Kasumi-1 (cell line): Measurements from ENCODE around the gene ITFG1.

Experiments
- DNase-seq, 2 experiments: peaks; one replicate each; lab custom pipeline; 2025; lab: John Stamatoyannopoulos, UW

Gene ITFG1

GRCh38 chr16:47460711-47461597 lies at the start of gene ITFG1, which contains the start of gene PHKB:
Gene ITFG1, minus strand, starts transcription at chr16:47461063. Its CDS starts 18 bp downstream, at chr16:47461045.
Gene PHKB, plus strand, starts transcription at chr16:47461331. Its CDS starts 20 bp downstream, at chr16:47461351.
- DNase-seq = peak; percentile 58 to 61

DNA sequence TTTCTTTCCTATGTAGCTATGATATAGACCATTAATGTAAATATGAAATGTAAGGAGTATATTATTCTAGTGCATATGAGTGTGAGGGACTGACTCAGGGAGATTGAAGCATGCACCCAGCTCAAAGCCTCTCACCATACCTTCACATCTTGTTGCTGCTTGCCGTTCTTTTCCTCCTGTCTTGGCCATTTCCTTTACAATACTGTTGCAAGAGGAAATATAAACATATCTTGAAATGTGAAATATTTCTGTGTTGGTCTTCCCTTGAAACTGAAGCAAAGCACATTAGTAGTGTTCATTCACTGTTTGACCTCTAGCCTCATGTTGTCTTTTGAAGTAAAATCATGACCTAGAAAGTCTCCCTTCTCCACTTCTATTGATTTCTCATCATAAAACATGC lies 46.8 kb upstream of the ITFG1 start:
- peak in 1 of 2 experiments; percentile 5 for DNase-seq

DNA sequence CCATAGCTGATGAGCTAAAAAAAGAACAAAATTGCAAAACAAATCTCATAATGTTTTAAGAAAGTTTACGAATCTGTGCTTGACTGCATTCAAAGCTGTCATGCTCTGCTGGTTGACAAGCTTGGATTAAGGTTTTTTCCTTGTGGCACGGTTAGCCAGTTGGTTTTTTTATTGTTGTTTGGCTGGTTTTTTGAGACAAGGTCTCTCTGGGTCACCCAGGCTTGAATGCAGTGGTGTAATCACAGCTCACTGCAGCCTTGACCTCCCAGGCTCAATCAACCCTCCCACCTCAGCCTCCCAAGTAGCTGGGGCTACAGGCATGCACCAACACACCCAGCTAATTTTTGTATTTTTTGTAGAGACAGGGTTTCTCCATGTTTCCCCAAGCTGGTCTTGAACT lies 45.9 kb upstream of the ITFG1 start:
- DNase-seq = no peak

DNA sequence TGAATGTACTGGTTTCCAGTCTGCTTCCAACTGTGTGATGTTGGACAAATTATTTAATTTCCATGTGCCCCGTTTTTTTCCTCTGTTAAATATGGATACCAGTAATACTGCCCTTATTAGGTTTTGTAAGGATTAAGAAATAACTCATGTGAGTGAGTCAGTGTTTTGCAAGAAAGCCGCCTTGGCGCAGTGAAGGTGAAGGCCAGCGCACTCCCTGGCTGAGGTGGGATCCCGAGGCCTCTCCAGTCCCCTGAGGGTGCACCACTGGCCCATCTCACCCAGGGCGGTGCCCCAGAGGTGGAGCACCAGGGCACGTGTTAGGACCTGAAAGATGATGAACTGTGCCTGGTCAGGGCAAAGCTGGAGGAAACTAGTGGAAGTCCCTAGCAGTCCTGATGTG lies 43.7 kb upstream of the ITFG1 start:
- no peak for DNase-seq

DNA sequence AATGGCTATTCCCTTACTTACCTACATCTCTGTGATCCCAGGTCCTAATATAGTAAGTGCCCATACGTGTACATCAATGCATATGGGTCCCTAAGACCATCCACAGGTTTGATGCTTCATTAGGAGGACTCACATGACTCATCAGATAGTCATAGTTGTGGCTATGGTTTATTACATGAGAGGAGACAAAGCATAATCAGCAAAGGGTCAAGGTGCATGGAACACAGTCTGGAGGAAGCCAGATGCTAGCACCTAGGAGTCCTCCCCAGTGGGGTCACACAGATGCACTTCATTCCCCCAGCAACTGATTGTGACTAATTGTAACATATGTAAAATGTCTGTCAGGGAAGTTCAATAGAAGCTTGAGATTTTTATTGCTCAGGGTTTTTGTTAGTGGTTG lies 43.1 kb upstream of the ITFG1 start:
- no peak for DNase-seq

DNA sequence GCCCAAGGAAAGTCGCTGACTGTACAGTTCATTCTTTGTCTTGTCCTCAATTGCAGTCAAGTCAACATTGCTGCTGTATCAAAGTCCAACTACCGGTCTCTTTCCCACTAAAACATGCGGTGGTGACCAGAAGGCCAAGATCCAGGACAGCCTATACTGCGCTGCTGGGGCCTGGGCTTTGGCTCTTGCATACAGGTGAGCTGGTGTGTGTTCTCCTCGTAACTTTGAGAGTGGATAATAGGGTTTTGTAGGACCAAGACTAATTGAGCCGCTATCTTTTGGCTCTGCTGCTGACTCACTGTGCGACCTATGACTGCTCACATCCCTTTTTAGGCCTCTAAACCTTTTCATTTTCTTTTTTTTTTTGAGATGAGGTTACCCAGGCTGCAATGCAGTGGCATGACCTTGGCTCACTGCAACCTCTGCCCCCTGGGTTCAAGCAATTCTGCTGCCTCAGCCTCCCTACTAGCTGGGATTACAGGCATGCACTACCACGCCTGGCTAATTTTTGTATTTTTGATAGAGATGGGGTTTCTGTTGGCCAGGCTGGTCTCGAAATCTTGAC lies 38.9 kb upstream of the ITFG1 start:
- DNase-seq = no peak

DNA sequence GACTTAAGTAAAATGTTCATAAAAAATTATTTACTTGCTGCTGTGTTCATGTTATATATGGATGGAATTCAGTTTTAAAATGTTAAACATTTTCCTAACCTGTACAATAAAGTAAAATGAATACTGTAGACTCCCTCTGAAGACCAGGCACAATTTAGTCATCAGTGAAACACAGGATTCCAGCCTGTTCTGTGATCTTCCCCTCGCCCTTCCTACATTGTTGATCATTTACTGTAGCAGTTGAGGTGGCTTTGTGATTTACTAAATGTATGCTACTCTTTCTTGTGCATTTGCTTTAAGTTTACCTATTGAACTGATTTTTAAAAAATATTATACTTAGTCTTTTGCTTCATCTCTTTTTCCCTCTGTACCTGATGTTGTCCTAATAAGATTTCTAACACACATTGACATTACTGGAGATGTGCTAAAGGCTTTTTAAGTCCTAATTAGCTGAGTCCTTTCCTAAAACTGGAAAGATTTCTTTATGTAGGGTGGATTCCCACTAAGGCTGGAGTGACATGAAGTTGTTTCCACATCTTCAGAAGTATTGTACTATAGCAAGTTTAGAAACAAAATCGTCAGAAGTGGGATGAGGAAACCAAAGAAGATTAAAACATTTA lies 38.3 kb upstream of the ITFG1 start:
- no peak for DNase-seq

DNA sequence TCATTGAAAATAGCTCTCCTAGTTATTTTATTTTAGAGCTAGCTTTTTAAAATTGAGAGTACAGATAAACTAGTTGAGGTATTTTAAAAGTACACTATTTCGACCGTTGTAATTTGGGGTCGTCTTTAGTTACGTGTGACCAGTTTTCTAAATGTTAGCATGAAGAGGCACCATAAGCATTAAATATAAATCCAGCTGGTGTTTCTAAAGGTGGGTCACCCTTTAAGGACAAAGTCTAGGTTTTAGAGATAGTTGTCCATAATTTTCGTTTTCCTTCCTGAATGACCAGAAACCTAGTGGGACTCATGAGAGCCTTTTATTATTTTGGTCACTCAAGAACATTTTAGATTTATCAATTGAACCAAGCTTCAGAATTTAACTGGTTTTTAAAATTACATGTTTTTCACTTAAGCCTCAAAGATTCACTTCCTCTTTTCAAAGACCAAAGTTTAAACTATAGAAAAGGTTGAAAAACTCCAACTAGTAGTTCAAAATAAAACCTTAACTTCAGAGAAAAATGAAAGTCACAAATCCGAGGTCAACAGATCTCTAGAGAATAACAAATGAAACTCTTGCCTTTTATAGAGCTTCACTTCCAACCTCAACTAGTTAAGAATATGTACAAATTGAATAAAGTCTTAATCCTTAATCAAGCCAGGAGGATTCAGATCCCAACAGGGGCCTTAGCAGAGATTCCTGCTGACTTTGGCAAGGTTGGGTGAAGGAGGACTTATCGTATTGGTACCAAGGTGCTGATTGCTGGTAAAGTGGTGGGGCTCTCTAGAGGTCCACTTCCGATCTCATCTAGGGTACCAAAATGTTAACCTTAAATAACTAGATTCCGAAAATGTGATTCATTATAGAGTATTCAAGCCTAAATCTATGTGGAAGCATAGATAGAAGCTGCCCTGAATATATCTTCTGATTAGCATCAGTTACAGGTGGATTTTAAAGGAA lies 32.8 kb upstream of the ITFG1 start:
- peak; percentile 38 to 53 for DNase-seq

GRCh38 chr16:47492428-47493377 lies 31.8 kb upstream of the ITFG1 start:
- DNase-seq = peak; percentile 87 to 91

GRCh38 chr16:47492036-47492427 lies 31.2 kb upstream of the ITFG1 start:
- no peak for DNase-seq

DNA sequence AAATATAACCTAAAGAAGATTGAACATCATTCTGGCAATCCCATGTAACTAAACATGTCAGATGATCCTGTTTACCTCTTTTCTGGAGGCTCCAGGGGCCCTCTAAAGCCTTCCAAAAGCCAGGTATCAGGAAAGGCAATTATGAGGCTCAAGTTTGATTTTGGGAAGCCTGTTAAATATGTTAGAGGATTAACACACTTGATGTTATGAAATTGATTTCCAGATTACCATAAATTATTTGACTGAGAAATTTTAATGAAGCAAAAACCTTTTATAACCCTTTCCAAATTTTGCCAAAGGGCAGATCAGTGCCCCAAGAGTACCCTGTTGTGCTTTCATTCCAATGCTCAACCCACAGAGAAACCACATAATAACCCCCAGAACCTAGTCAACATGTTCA lies 29.6 kb upstream of the ITFG1 start:
- DNase-seq = no peak

GRCh38 chr16:47488051-47488450 lies 27.2 kb upstream of the ITFG1 start:
- DNase-seq = no peak

DNA sequence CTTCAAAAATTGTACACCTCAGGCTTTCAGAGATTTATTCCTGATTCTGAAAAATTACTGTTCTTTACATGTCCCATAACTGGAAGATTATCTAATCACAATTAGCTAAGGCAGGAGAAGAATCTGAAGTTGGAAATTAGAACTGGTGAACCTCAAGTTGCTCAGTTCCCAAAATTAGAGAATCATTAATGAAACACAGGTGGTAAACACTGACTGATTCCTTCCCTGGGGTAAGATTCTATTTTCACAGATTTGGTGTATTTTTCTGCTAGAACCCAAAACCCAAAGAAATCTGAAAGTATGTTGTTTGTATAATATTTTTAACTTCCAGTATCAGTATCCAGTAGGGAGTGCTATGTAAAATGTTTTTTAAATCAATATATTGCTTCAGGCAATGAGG lies 26.0 kb upstream of the ITFG1 start:
- DNase-seq = no peak

GRCh38 chr16:47483616-47484015 lies 22.8 kb upstream of the ITFG1 start:
- DNase-seq = no peak

GRCh38 chr16:47481698-47482374 lies 21.0 kb upstream of the ITFG1 start:
- DNase-seq = no peak

GRCh38 chr16:47480410-47480809 lies 19.5 kb upstream of the ITFG1 start:
- no peak for DNase-seq

DNA sequence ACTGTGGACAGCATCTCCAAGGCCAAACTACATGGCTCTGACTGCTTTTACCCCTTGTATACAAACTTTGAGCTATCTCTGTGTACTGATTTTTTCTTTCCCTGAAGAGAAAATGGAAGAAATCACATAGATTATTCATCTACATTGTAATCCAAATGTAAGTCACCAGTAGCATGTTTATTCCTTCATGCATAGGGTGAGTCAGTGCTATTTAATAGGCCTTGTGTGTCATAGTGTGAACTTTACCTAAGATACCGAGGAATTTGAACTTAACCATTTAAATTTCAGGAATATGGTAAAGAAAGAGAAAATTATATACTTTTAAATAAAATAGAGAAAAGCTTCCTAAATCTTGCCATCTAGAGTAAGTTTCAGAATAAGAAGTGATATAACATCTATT lies 16.8 kb upstream of the ITFG1 start:
- no peak for DNase-seq

- DNase-seq = no peak
Measured at GRCh38 chr16:47476654-47477345, 15.9 kb upstream of the ITFG1 start.

GRCh38 chr16:47475786-47476185 lies 14.9 kb upstream of the ITFG1 start:
- DNase-seq = no peak

GRCh38 chr16:47473792-47474191 lies 12.9 kb upstream of the ITFG1 start:
- no peak for DNase-seq
